Activated naive CD4-positive, alpha-beta T cell treated with anti-CD3 and anti-CD28 coated beads, Interleukin-2, amount 50 U/mL, for 16 hours (primary cell): ENCODE results near the gene KCNMA1.
"Not testable (repeated sequence)": the region's sequence is repeated elsewhere in the genome, so short reads cannot be mapped to it uniquely, and the experiment has no call there.

Source experiments
- DNase-seq: peaks from one replicate; pipeline ENCODE4 v3.0.0-alpha.2; 2020

The KCNMA1 gene

DNA sequence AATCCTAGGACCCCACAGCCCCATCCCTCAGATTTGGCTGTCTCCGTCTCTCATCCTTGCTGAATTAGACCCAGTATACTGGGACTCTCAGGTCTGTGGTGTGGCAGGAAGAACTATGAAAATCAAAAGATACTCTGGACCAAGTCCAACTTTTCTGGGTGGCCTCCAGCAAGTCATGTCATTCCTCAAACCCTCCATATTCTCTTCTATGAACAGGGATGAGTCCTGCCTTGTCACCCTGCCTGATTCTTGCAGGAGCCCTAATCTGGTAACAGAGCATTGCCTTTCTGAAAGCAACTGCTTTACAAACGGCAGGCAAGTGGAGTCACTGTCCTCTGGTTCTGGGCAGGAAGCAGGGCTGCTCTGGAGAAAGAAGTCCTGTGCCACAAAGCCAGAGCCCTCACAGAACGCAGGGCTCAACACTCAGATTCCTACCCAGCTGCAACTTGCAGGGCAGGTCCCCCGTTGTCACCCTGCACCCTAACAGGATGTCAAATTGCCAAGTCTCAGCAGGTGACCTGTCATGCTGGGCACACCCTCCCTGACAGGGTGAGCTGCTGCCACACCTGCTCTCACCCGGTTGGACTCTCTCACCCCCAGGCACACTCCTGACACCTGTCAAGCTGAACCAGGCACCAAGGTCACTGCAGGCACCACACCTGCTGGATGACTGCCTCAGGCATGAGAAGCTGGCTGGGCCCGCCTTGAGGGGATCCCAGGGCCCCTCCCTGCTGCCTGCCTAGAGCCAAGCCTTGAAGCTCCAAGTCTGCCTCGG lies 227.7 kb downstream of the KCNMA1 start:
- DNase-seq, result no peak

DNA sequence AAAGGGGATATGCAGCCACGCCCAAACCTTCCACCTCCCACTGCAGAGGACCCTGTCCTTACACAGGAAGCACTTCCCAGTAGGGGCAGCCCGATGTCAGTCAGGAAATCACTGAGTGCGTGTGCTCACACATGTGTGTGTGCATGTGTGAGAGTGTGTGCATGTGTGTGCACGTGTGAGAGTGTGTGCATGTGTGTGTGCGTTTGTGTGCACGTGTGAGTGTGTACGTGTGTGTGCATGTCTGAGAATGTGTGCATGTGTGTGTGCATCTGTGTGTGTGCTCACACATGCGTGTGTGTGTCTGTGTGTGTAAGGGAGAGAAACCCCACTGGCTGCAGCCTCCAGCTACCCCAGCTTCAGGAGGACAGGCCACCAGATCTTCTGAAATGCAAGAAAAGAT lies 229.3 kb downstream of the KCNMA1 start:
- no peak for DNase-seq

DNA sequence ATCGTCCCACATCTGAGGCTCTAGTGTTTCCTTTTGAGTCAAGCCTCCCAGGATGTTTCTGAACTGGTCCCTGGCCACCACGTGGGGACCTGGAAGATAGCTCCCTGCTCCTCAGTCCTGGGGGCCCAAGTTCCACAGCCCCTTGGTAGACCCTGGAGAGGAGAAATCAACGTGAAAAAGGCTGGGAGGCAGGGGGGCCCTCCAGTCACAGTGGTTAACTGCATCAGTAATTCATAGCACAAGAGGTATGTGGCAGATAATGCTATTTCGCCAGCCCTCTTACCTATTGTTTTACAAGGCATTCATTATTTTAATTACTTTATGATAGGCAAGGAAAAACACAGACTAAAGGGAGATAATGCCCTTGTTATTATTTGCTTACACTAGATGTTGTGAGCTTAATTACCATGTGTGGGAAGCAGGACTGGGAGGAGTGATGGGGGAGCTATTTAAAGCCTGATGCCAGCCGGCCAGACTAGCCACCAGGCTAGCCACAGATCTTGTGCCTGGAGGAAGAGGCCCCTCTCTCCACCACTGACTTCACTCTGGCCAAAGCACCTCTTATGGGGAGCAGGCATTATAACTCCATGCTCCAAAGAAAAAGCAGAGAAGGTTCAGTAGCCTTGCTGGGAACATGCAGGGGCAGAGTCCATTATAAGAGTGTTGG lies 230.7 kb downstream of the KCNMA1 start:
- DNase-seq, result no peak

DNA sequence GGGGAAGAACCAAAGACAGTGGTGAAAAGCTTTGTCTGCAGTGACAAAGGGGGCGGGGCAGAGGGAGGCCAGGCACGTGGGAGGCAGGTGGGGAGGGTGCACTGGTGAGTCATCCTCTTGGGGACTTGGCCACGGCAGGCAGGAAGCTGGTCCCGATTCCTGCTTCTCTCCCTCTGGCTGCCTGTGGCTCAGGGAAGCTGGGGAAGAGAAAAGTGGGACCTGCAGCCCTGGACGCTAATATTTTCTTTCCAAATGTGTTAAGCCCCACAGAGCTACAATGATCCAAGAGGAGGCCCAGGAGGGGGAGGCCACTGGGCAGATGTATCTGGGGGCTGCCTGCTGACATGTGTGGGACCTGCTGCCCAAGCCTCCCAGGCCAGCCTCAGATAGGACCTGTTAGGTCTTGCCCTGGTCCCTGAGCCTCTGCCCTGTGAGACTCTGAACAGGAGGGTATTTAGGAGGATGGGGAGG lies 231.8 kb downstream of the KCNMA1 start:
- DNase-seq, result no peak

DNA sequence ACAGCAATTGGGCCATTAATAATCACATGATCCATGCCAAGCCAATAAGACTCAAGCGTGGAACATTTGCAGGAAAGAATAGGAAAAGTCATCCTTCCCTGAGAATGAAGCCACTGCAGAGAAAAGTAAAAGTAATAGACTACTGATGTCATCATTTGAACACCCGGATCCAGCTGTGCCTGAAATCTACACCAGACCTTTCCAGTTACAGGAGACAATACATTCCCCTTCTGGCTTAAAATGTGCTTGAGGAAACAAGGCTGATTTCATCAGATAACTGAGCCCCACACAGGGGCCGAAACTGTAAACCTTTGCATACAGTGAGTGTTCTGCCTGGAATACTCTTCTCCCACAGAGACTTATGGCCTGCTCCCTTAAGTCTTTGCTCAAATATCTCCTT lies 232.8 kb downstream of the KCNMA1 start:
- no peak for DNase-seq

DNA sequence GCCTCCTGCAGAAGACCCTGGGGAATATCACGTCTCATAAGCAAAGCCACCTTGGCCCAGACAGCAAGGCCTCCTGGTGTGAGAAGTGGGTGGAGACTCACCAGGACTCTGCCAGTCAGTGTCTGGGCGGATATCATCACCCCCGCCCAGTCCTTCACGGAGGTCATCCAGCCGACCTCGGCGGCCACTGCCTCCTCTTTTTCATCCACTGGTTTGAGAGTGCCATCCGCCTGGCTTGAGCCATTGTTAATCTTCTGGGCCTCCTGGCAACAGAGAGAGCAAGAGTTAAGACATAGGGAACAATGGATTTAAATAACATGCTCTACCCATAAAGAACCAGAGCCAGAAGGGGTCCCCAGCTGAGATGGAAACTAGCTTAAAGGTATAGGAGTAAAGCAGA lies 233.8 kb downstream of the KCNMA1 start:
- DNase-seq, result no peak

DNA sequence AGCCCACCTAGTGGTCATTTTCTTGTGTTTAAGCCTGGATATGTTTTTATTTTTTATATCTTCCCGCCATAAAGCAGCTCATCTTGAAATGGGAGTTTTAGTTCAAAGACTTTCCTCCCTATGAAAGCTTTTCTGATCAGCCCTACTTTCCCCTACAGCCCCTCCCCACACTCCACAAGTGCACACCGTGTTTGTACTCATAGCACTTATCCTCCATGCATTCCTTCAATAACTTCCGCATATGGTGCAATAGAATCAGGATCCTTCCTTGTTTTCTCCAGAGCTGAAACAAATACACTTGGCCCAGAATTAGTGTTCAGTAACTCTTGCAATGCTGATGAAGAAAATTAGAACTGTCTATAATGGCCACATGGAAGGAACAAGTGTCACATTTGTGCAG lies 235.9 kb downstream of the KCNMA1 start:
- DNase-seq, result no peak

DNA sequence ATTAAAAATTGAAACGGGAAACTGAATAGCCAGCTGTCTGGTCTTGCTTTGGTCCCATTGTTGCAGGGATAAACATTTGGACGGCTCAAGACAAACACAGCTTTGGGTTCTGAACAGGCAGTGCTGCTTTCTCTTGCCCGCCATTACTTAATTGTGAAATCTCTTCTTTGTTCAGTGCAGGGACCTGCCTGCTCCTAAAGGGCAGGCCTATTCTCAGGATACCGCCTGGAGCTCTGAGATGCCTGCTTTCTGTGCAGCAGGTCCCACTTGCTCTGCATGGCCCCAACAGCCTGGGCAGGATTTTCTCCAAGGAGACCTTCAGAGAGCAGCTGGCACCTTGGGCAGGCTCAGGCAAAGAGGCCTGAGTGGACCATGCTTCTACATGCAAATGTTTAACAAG lies 237.6 kb downstream of the KCNMA1 start:
- no peak for DNase-seq

DNA sequence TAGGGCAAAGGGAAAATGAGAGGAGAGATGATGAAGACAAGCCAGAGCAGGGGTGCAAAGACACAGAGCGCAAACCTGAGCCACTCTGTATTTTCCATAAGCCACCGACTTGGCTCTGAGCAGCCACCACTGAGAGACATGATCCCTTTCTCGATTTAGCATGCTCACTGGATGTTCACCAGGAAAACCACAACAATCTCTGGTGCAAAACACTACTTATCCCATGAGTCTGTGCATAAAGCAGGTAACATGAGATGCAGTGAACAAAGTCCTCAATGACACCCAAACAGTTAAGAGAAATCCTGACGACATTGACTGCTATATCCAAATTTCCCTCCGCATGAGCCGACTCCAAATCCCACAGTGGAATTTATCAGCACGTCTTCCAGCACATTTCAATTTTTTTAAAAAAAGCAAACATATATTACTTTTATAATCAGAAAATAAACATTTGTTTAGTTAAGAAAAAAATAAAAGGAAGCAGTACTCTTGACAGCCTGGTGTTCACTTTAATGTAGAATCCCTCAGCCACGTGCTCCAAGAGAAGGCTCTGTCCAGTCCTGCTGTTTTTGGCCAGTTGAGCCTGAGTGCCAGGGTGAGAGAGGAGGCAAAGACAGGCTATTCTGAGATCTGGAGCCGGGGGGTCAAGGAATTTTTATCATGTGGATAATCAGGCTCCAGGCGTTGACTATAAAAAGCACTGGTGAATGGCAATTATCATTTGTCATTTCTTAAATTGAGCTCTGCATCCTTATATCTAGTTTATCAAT lies 238.4 kb downstream of the KCNMA1 start:
- no peak for DNase-seq

DNA sequence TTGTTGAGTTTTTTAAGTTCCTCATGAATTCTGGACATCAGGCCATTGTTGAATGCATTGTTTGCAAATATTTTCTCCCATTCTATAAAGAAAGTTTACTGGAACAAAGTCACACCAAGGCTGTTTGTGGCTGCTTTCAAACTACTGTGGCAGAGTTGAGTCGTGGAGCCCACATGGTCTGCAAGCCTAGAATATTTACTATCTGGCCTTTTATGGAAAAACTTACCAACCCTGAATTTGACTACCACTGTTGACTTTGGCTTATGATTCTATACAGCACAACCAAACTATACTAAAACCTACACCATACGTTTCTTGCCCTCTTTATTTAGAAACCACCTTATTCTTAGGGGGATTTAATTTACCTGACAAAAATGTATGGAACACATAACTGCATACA lies 239.1 kb downstream of the KCNMA1 start:
- DNase-seq, result no peak

DNA sequence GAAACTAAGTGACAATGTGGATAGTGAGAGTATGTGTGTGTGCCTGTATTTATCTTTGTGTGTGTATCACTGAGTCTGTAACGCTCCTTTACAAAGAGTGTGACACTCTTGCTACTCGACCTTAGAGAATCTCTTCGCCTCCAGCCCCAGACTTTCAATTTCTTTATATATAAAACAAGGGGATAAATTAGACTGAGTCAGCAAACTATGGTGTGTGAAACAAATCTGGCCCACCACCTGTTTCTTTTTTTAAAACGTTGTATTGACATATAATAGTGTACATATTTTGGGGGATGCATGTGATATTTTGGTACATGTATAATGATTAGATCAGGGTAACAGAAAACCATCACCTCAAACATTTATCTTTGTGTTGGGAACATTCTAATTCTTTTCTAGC lies 240.5 kb downstream of the KCNMA1 start:
- no peak for DNase-seq

DNA sequence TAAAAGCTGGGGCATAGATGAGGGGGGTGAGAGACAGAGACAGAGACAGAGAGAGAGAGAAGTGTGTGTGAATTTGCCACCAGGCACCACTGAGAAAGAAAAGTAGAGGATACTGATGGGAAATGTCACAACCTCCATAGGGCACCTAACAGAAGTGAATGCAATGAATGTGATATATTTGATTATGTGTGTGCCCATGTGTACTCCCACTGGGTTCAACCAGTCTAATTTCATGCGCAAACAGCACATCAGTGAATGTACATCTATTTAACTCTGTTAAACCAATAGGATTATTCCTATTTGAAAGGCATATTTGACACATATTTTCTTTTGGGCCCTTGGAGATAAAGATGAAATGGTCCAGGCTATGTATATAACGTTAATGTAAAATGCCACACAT lies 241.3 kb downstream of the KCNMA1 start:
- DNase-seq, result no peak

DNA sequence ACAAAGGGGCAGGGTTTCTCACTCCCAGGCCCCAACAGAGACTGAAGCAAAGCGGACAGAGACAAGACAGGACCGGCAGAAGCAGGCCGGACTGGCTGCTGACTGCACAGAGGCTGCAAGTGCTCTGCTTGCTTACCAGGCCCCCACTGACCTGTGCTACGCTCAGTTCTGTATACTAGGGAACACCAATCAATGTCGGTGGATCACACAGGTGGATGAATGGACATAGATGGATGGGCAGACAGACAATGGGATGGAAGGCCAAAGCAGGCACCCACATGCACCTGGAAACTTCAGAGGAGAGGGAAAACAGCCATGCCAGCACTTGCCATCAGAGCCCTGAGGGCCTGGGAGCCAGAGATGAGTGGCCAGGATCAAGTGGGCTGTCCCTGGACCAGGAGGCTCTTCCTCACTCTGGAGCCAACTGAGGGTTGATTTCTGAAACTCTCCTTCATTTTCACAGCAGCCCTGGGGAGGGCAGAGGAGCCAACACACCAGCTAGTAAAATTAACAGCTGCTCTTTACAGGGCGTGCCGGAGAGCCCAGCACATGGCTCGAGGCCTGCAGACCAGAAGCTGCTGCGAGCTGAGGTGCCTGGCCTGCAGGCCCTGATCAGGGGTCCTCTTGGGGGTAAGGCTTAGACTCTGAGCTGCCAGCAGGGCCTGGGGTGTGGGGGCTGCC lies 243.6 kb downstream of the KCNMA1 start:
- no peak for DNase-seq

DNA sequence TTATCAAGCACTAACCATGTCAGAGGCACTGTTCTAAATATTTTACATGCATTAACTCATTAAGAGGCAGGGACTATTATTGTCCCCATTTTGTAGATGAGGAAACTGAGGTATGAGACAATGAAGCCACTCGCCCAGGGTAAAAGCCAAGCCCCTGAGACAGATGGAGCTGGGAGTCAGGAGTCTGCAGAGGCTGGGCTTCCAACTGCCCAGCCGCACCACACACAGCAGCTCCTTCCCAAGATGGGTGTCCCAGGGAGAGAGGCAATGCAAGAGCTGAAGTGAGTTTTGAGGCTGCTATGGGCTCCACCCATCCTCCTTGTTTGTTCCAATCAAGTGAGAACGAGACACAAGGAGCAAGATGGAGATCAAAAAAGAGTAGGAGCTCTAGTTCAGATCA lies 244.2 kb downstream of the KCNMA1 start:
- DNase-seq, result no peak

DNA sequence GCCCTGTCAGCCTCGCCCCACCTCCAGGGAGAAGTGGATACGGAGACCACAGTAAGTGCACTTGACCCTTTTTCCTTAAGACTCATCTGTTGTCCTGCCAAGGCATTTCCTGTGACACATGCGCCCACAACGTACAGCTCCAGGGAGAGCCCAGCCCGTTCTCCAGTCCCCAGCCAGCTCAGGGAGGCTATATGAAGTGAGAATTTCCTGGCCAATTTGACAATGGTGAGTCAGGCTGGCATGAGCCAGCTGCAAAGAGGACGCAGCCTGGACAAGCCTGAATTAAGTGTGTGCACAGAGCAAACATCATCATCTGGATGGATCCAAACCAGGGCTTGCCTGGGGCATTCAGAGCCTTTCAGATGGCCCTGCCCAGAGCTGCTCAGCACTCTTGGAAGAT lies 244.8 kb downstream of the KCNMA1 start:
- no peak for DNase-seq

DNA sequence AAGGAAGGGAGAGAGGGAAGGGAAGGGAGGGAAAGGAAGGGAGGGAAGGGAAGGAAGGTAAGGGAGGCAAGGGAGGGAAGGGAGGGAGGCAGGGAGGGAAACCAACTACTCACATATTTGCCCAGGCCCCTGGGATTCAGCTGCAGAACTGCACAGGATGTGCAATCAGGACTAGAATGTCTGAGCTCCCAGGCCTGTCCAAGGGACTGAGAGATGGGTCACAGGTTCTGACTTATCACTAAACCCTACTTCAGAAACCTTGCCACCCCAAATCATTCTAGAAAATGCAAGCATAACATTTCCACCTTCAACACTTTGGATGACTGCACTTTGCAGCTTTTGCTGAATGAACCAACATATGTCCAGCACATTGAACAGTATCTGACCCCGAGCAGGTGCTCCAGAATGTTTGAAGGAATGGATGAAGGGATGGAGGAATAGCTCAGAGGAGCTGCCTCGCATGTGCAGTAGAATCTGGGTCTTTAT lies 245.3 kb downstream of the KCNMA1 start:
- DNase-seq, result no peak

DNA sequence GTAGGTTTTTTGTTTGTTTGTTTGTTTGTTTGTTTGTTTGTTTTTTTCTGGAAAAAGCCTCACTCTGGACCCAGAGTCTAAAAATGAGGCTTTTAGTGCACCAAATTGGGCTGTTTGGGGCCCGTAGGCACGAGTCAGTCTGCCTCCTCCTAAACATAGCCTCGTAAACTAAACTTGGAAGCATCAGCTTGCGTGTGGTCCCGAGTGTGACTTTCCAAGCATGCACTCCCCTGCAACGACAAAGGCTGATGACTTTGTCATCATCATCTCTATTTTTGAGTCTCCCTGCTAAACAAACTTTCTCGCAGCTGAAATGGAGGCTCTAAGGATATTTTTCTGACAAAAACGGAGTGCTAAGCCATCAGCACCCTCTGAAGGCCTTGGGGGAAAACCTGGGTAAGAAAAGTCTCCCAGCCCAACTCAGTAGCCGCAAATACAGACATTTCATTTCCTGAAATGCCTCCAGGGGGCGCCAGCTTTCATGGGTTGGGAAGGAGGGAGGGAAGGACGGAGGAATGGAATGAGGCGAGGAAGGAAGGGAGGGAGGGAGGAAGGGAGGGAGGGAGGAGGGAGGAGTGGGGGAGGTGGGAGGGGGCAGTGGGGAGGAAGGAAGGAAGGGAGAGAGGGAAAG lies 245.9 kb downstream of the KCNMA1 start:
- no peak for DNase-seq

DNA sequence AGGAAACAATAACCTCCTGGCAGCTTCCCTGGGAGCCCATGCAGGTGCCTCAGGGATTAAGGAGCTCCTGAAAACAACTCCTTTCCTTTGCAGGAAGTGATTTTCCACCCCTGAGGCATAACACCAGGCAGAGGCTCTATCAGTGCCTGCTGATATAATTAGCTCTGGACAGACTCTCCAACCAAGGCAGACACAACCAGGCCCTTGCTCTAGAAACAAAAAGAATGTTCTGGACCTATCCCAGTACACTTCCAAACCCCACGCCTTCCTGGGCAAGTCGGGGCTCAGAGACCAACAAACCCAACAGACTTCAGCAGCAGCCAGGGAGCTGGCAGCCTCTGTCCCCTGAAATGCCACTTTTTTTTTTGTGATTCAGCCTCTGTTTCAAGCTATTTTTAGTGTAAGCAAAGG lies 247.1 kb downstream of the KCNMA1 start:
- no peak for DNase-seq

DNA sequence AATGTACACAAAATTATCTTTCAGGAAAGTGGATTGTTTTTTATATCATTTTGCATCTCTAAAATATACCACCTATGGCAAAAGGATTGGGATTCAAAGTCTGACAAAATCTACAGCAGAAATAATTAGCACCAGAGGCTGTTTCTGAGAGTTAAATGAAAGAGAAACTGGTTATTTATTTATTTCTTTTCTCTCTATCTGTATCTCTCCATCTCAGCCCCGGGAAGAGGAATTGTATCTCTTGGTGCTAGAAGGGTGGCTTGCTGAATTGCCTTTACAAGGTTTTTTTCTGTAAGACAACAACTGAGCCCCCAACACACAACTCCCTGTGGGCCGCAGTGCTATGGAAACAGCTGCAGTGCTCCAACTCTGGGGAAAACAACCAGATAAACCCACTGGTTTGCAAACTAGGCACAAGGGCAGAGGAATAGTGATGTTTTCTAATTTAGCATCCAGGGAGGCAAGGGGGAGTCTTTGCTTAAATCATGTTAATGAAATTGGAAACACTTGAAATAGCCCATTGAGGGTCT lies 249.0 kb downstream of the KCNMA1 start:
- DNase-seq, result no peak

DNA sequence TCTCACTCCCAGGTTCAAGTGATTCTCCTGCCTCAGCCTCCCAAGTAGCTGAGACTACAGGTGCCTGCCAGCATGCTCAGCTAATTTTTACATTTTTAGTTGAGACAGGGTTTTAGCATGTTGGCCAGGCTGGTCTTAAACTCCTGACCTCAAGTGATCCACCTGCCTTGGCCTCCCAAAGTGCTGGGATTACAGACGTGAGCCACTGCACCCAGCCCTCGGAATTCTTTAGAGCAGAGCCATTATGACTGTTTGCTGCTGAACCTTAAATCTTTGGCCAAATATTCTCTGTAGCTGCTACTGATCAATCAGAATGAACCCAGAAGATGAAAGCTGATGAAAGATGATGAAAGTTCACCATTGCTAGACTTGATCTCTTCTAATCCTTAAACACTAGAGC lies 249.9 kb downstream of the KCNMA1 start:
- DNase-seq, result not testable (repeated sequence)

DNA sequence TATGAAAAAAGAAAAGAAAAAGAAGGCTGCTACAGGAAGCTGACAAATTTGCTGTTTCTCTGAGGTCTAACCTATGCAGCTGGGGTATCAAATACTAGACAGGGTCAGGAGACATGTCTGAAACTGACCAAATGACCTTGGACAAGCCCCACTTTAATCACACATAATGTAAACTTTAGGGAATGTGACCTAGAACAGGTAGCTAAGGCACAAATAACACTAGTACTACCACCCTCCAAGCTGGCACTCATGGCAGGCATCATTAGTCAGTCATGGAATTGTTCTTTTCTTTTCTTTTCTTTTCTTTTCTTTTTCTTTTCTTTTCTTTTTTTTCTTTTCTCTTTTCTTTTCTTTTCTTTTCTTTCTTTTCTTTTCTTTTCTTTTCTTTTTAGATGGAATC lies 250.4 kb downstream of the KCNMA1 start:
- no peak for DNase-seq

DNA sequence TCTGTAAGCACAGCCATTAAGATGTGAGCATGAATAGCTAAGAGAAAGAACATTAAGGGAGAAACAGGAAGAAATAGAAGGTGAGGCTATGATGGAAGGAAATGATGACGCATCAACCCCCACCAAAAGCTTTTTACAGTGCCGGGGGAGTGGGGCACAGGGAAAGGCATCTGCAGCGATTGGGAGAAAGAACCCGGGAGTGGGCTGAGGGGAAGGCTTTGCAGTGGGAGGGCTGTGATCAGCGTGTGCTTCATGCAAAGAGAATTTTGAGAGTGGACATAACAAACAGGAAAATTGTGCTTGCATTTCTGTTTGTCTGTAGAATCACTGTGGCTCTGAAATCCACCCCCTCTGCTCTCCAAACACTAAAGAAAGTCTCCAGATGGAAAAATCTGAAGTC lies 250.8 kb downstream of the KCNMA1 start:
- DNase-seq, result no peak
